ENCODE results near the gene HS3ST5. TPM values are rescaled to one million over a fixed set of nuclear protein-coding genes. Genes with fewer than 3 reads are reported as not detected.

HS3ST5 gene
- total and polyA plus RNA-seq, 7 donors = 0.01 to 2.9 (median 0.25) TPM

GRCh38 chr6:114138577-114139248 lies 204.1 kb downstream of the HS3ST5 start:
- intact Hi-C loops (cut with DNase I) = no loop called here
- H3K4me3 ChIP-seq = no peak overlapping the region
- no peaks in the 10 kb centered on the region for H3K27me3 ChIP-seq (ENCODE audit: insufficient read depth in 3 of 3, low read length in 2 of 3)
- H3K36me3 ChIP-seq (ENCODE audit: insufficient read depth in 1 of 2, low read depth in 1 of 2) = no peaks in the 10 kb centered on the region
- H3K4me1 ChIP-seq = no peaks in the 10 kb centered on the region
- no peak for TF ChIP-seq CTCF (IDR thresholded peaks at IDR 0.05)
- DNase-seq (no peak), ATAC-seq (no peak)
- WGBS, 3 donors = 97 to 99% (median 98%) methylated on average over 4 of the region's 4 CpGs
- H3K9me3 ChIP-seq = no peaks in the 10 kb centered on the region
- H3K27ac ChIP-seq = no peak overlapping the region

GRCh38 chr6:114135363-114135971 lies 207.4 kb downstream of the HS3ST5 start:
- intact Hi-C loops (cut with DNase I) = no loop called here
- no peaks in the 10 kb centered on the region for H3K36me3 ChIP-seq (ENCODE audit: insufficient read depth in 1 of 2, low read depth in 1 of 2)
- ATAC-seq = peak in 3 of 4 donors; percentile 52 to 74 (median 68)
- H3K4me3 ChIP-seq = no peak overlapping the region
- WGBS, 3 donors = 22 to 38% (median 26%) methylated on average over 5 of the region's 5 CpGs
- no peaks in the 10 kb centered on the region for H3K9me3 ChIP-seq
- no peaks in the 10 kb centered on the region for H3K27me3 ChIP-seq (ENCODE audit: insufficient read depth in 3 of 3, low read length in 2 of 3)
- H3K4me1 ChIP-seq = no peaks in the 10 kb centered on the region
- no peak for TF ChIP-seq CTCF (IDR thresholded peaks at IDR 0.05)
- no peak for DNase-seq
- no peak overlapping the region for H3K27ac ChIP-seq

GRCh38 chr6:114133816-114134215 lies 209.0 kb downstream of the HS3ST5 start:
- WGBS, 3 donors = 88 to 98% (median 98%) methylated on average over 4 of the region's 4 CpGs
- no peaks in the 10 kb centered on the region for H3K27me3 ChIP-seq (ENCODE audit: insufficient read depth in 3 of 3, low read length in 2 of 3)
- TF ChIP-seq CTCF (IDR thresholded peaks at IDR 0.05) = no peak
- no peaks in the 10 kb centered on the region for H3K9me3 ChIP-seq
- H3K36me3 ChIP-seq (ENCODE audit: insufficient read depth in 1 of 2, low read depth in 1 of 2) = no peaks in the 10 kb centered on the region
- no peak overlapping the region for H3K4me3 ChIP-seq
- H3K4me1 ChIP-seq = no peaks in the 10 kb centered on the region
- H3K27ac ChIP-seq = no peak overlapping the region
- no peak for DNase-seq
- intact Hi-C loops (cut with DNase I) = no loop called here
- ATAC-seq = no peak

GRCh38 chr6:114131945-114132344 lies 210.9 kb downstream of the HS3ST5 start:
- intact Hi-C loops (cut with DNase I) = no loop called here
- Histone ChIP-seq H3K9me3 (no peaks in the 10 kb centered on the region), H3K4me1 (no peaks in the 10 kb centered on the region), H3K27me3 (ENCODE audit: insufficient read depth in 3 of 3, low read length in 2 of 3) (no peaks in the 10 kb centered on the region), H3K4me3 (no peak overlapping the region), H3K36me3 (ENCODE audit: insufficient read depth in 1 of 2, low read depth in 1 of 2) (no peaks in the 10 kb centered on the region), H3K27ac (no peak overlapping the region)
- ATAC-seq = no peak
- no peak for TF ChIP-seq CTCF (IDR thresholded peaks at IDR 0.05)
- 50 to 100% (median 91%) methylated on average over 1 of the region's 1 CpG for WGBS, 3 donors
- DNase-seq = no peak

All from psoas muscle (tissue), 8 donors.